ENCODE results near the gene PTCD2. TPM values are rescaled to one million over a fixed set of nuclear protein-coding genes. Genes with fewer than 3 reads are reported as not detected.

The PTCD2 gene
- total RNA-seq, 4 donors from 2014 or later = 6.3 to 17.4 (median 11.8) TPM

DNA sequence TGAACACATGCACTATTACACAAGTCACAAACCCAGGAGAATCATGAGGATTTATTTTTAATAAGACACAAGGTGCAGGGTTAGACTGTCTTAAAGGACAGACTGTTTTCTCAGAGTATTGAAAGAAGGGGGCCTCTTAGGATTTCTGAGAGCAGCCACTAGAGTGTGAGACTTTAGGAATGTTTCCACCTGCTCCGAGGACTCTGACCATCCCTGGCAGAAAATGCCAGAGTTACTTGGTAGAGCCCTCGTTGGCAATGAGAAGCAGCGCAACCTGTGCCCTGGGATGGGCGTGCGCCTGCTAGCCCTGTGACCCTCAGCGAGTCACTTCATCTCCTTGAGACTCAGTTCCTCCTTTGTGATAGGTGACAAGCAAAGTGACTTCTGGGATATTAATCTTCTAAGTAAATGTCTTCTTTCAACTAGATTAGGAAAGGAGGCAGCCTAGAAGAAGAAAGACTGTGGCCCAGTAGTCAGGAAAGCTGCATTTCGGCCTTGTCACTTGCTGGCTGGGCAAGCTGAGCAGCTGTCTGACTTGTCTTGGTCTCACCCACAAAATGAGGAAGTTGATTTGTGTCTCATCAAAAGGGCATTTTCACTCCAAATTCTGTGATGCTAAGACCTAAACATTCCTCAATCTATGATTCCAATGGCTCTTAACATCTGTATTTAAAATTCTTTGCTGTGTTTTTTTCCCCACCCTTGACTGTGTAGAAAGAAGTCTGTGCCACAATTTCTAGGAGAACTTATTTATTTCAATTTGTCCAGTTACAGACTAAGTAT is 60.5 kb downstream of the PTCD2 start:
- no peak for DNase-seq (ENCODE audit: low spot score in 2 of 2)

DNA sequence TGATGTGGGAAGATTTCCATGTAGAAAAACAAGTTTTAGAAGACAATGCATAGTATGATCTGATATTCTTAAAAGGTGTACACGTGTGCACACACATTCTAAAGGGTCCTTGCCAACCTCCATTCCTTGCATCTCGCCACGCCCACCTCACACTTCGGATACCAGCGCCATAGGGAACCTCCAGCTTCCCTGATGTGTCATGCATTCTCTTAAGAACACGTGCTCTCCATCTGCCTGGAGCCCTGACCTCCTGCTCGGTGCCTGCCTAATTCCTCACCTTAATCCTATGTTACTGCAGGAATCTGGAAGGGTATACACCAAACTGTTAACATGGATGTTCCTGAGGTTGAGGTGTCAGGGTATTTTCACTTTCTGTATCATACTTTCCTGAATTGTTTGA is 63.1 kb downstream of the PTCD2 start:
- no peak for DNase-seq (ENCODE audit: low spot score in 2 of 2)
- Histone ChIP-seq H3K27me3 (no peaks in the 10 kb centered on the region), H3K9me3 (no peaks in the 10 kb centered on the region), H3K27ac (peak overlapping the region in 2 of 4 donors; percentile 38 to 62), H3K36me3 (no peaks in the 10 kb centered on the region), H3K4me3 (no peak overlapping the region), H3K4me1 (peaks cover 0 to 19% (median 6%) of the 10 kb centered on the region in 4 donors)
- TF ChIP-seq, protein P1, sequence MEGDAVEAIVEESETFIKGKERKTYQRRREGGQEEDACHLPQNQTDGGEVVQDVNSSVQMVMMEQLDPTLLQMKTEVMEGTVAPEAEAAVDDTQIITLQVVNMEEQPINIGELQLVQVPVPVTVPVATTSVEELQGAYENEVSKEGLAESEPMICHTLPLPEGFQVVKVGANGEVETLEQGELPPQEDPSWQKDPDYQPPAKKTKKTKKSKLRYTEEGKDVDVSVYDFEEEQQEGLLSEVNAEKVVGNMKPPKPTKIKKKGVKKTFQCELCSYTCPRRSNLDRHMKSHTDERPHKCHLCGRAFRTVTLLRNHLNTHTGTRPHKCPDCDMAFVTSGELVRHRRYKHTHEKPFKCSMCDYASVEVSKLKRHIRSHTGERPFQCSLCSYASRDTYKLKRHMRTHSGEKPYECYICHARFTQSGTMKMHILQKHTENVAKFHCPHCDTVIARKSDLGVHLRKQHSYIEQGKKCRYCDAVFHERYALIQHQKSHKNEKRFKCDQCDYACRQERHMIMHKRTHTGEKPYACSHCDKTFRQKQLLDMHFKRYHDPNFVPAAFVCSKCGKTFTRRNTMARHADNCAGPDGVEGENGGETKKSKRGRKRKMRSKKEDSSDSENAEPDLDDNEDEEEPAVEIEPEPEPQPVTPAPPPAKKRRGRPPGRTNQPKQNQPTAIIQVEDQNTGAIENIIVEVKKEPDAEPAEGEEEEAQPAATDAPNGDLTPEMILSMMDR (IDR thresholded peaks at IDR 0.05) = no peak
- TF ChIP-seq POLR2A (IDR thresholded peaks at IDR 0.05) (no peak), EP300 (IDR thresholded peaks at IDR 0.05) (no peak)
- 76 to 80% methylated on average over 7 of the region's 7 CpGs for WGBS, 2 donors

More for the DNA sequence above, 60.5 kb downstream of the PTCD2 start:
- TF ChIP-seq, protein P1 (IDR thresholded peaks at IDR 0.05) = no peak
- TF ChIP-seq EP300 (IDR thresholded peaks at IDR 0.05) = no peak
- TF ChIP-seq POLR2A (IDR thresholded peaks at IDR 0.05) = no peak
- H3K4me1 ChIP-seq = peaks cover 0 to 26% (median 11%) of the 10 kb centered on the region in 4 donors
- 81 to 84% methylated on average over 7 of the region's 7 CpGs for WGBS, 2 donors
- no peak overlapping the region for H3K4me3 ChIP-seq
- H3K27ac ChIP-seq = no peak overlapping the region
- H3K27me3 ChIP-seq = no peaks in the 10 kb centered on the region
- no peaks in the 10 kb centered on the region for H3K36me3 ChIP-seq
- no peaks in the 10 kb centered on the region for H3K9me3 ChIP-seq

DNA sequence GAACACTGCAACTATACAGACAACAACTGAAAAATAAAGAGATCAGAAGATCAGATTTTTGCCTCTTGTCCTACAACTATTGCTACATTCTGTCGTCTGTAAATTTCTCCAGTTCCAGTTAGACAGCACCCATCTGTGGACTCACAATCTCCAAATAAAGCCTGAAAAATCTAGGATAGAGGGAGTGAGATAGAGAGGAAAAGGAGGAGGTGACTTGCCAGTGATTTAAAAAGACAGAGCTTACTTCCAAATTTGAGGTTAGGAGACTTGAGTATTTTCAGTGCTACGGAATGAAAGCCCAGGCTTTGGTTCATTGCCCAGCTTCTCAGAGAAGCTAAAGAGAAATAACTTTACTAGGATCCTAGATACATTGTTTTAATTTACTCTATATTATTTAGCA is 63.6 kb downstream of the PTCD2 start:
- peaks cover 0 to 15% (median 4%) of the 10 kb centered on the region in 4 donors for H3K4me1 ChIP-seq
- no peak for DNase-seq (ENCODE audit: low spot score in 2 of 2)
- TF ChIP-seq POLR2A (IDR thresholded peaks at IDR 0.05) (no peak), EP300 (IDR thresholded peaks at IDR 0.05) (no peak)
- TF ChIP-seq, protein P1 (IDR thresholded peaks at IDR 0.05) = no peak
- WGBS, 2 donors = 37 to 45% methylated on average over 2 of the region's 2 CpGs
- H3K27me3 ChIP-seq = no peaks in the 10 kb centered on the region
- H3K4me3 ChIP-seq = no peak overlapping the region
- no peaks in the 10 kb centered on the region for H3K9me3 ChIP-seq
- peak overlapping the region in 2 of 4 donors; percentile 38 to 62 for H3K27ac ChIP-seq
- no peaks in the 10 kb centered on the region for H3K36me3 ChIP-seq

DNA sequence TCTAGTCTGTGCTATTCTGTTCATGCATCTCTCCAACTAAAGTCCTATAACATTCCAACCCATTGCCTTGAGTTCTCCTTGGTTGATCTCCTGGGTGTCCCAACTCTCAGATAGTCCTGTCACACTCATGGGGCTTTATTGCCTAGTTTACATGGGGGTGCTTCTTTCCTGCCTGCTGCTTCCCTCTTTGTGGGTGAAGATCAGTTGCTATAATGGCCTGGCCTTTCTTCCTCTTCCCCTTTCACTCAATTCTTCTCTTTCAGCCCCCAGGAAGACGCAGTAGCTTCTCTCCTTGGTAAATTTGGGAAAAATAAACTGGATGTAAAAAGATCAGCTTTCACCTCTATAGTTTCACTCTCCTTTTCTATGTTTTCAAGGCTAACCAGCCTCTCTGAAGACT is 66.5 kb downstream of the PTCD2 start:
- Histone ChIP-seq H3K27me3 (no peaks in the 10 kb centered on the region), H3K9me3 (no peaks in the 10 kb centered on the region), H3K4me1 (peaks cover 0 to 8% (median 2%) of the 10 kb centered on the region in 4 donors), H3K36me3 (no peaks in the 10 kb centered on the region), H3K27ac (no peak overlapping the region), H3K4me3 (no peak overlapping the region)
- TF ChIP-seq EP300 (IDR thresholded peaks at IDR 0.05) = no peak
- TF ChIP-seq POLR2A (IDR thresholded peaks at IDR 0.05) = no peak
- TF ChIP-seq, protein P1 (IDR thresholded peaks at IDR 0.05) = no peak
- no peak for DNase-seq (ENCODE audit: low spot score in 2 of 2)
- WGBS, 2 donors = 80 to 89% methylated on average over 1 of the region's 1 CpG

DNA sequence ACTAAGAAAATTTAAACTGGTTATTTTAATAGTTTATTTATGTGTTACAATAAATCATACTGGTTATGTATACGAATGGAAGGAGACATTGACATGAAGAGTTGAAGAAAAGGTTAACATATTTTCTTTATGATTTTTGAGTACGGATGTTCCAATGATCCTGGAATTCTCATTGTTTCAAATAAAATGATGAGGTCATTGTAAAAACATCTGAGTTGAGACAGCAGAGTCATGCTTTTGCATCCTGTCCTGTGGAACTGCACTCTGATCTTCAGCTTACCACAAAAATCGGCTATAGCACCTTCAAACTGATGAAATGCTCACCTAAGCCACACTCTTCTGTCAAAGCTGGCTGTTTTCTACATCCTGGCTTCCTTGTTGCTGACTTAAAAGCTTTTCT is 67.8 kb downstream of the PTCD2 start:
- Histone ChIP-seq H3K27ac (no peak overlapping the region), H3K9me3 (no peaks in the 10 kb centered on the region), H3K27me3 (no peaks in the 10 kb centered on the region), H3K4me3 (no peak overlapping the region), H3K36me3 (no peaks in the 10 kb centered on the region), H3K4me1 (peaks cover 0 to 16% (median 5%) of the 10 kb centered on the region in 4 donors)
- no peak for DNase-seq (ENCODE audit: low spot score in 2 of 2)
- WGBS, 2 donors = 23 to 36% methylated on average over 3 of the region's 3 CpGs
- TF ChIP-seq, protein P1 (IDR thresholded peaks at IDR 0.05) = no peak
- TF ChIP-seq POLR2A (IDR thresholded peaks at IDR 0.05) = no peak
- TF ChIP-seq EP300 (IDR thresholded peaks at IDR 0.05) = no peak

All from tibial nerve (tissue), 4 donors.